OCI-LY1 (cell line): ENCODE results near the gene KRT80.

Source experiments
- H2AFZ ChIP-seq: fragments of 200-600 bp; sonication (generic), shearing (Covaris generic); 2 replicates; pipeline ENCODE4 v1.6.0; 2014; ENCODE audit warnings: antibody characterized with exemption, mild to moderate bottlenecking, low read length
- H3F3A ChIP-seq: fragments of 200-600 bp; sonication (generic), shearing (Covaris generic); 2 replicates; pipeline ENCODE4 v1.6.0; 2014; ENCODE audit warnings: mild to moderate bottlenecking, antibody characterized with exemption, low read length, moderate library complexity; ENCODE audit not compliant: insufficient read depth
- H3K27ac ChIP-seq: fragments of 200-600 bp; sonication (generic); 2 replicates; pipeline ENCODE4 v1.5.1; 2014; ENCODE audit warnings: low read length, mixed run types, mild to moderate bottlenecking, low read depth; ENCODE audit not compliant: poor library complexity, severe bottlenecking
- H3K27me3 ChIP-seq: fragments of 200-600 bp; sonication (generic); 2 replicates; pipeline ENCODE4 v1.6.0; 2014; ENCODE audit warnings: antibody characterized with exemption, mild to moderate bottlenecking, low read length, moderate library complexity; ENCODE audit not compliant: insufficient read depth
- H3K36me3 ChIP-seq: fragments of 200-600 bp; sonication (generic); 2 replicates; pipeline ENCODE4 v1.6.1; 2014; ENCODE audit warnings: mild to moderate bottlenecking, antibody characterized with exemption, low read length, moderate library complexity, mixed read lengths; ENCODE audit not compliant: insufficient read depth
- H3K4me1 ChIP-seq: fragments of 200-600 bp; sonication (generic); 2 replicates; pipeline ENCODE4 v1.5.1; 2014; ENCODE audit warnings: mild to moderate bottlenecking, low read length, moderate library complexity; ENCODE audit not compliant: insufficient read depth, severe bottlenecking
- H3K4me2 ChIP-seq: fragments of 200-600 bp; sonication (generic), shearing (Covaris generic); 2 replicates; pipeline ENCODE4 v1.6.1; 2014; ENCODE audit warnings: low read length
- H3K4me3 ChIP-seq: fragments of 200-600 bp; sonication (generic); 2 replicates; pipeline ENCODE4 v1.5.1; 2014; ENCODE audit warnings: low read length, low read depth, mild to moderate bottlenecking, mixed read lengths; ENCODE audit not compliant: poor library complexity, severe bottlenecking
- H3K79me2 ChIP-seq: fragments of 200-600 bp; shearing (Covaris generic); 2 replicates; pipeline ENCODE4 v1.6.1; 2016; ENCODE audit warnings: mixed run types, low read length, mixed read lengths; ENCODE audit not compliant: insufficient read depth
- H3K9ac ChIP-seq: fragments of 200-600 bp; sonication (generic), shearing (Covaris generic); 2 replicates; pipeline ENCODE4 v1.6.1; 2014; ENCODE audit warnings: mild to moderate bottlenecking, low read length, mixed read lengths
- H3K9me2 ChIP-seq: fragments of 200-600 bp; sonication (generic), shearing (Covaris generic); 2 replicates; pipeline ENCODE4 v1.6.1; 2014; ENCODE audit warnings: low read depth, mild to moderate bottlenecking, low read length, mixed read lengths
- H3K9me3 ChIP-seq: fragments of 200-600 bp; shearing (Covaris generic); 2 replicates; pipeline ENCODE4 v1.6.1; 2014; ENCODE audit warnings: low read length, mixed read lengths
- H4K20me1 ChIP-seq: fragments of 200-600 bp; sonication (generic), shearing (Covaris generic); 2 replicates; pipeline ENCODE4 v1.6.0; 2016; ENCODE audit warnings: mild to moderate bottlenecking, low read length; ENCODE audit not compliant: insufficient read depth
- EZH2 ChIP-seq: fragments of 200-600 bp; sonication (generic), shearing (Covaris generic); IDR thresholded peaks from 2 replicates; pipeline ENCODE4 v1.8.0; 2017; ENCODE audit warnings: borderline replicate concordance, mixed run types, mild to moderate bottlenecking, antibody characterized with exemption, low read length, moderate library complexity, mixed read lengths
- TF ChIP-seq, protein P1 (sequence below): fragments of 200-600 bp; sonication (generic), shearing (Covaris generic); IDR thresholded peaks from 2 replicates; pipeline ENCODE4 v1.5.1; 2017; ENCODE audit warnings: mild to moderate bottlenecking, antibody characterized with exemption, low read length, moderate library complexity, mixed read lengths

Gene KRT80

DNA sequence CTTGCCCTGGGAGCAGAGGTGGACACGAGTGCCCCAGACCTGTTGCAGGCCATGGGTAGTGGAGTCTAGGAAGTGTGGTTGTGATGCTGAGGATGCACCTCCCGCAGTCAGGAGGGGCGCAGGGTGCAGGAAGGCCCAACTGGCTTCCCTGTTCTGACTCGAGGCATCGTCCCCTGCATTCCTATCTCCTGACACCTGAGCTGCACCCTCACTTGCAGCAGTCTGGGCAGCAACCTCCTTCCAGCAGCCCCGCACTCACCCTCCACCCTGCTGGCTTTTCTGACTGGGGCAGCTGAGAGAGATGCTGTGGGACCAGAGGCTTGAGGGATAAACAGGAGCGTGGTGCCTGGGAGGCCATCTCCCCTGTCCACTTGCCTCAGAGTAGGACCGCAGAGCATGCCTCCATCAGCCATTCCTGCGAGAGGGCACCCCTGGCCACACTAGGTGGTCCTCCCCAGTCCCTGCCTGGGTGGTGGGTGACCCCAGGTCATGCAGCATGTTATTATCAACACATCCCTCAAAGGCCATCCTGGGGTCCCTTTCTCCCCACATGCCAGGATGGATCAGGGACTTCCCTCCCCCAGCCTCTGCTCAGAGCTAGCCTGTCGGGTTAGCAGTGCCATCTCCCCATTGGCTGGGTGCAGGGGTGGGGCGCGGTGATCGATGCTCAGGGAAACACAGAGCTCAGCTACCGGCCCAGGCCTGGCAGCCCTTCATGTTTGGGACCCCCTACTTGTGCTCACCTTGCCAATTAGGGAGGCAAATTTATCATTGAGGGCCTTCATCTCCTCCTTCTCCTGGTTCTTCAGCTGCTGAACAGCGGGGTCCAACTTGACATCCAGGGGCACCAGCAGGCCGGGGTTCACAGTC lies 719 bp downstream of the KRT80 start:
- Histone ChIP-seq H3K4me1 (no peaks in the 10 kb centered on the region), H3K4me3 (no peak overlapping the region), H3K79me2 (no peaks in the 10 kb centered on the region), H3F3A (no peaks in the 10 kb centered on the region), H3K27ac (no peak overlapping the region), H2AFZ (no peak overlapping the region), H3K9me3 (no peaks in the 10 kb centered on the region), H3K9ac (no peak overlapping the region), H3K9me2 (no peaks in the 10 kb centered on the region), H3K27me3 (no peaks in the 10 kb centered on the region), H4K20me1 (no peaks in the 10 kb centered on the region), H3K4me2 (no peak overlapping the region), H3K36me3 (no peaks in the 10 kb centered on the region)
- no peak for TF ChIP-seq EZH2
- TF ChIP-seq, protein P1, sequence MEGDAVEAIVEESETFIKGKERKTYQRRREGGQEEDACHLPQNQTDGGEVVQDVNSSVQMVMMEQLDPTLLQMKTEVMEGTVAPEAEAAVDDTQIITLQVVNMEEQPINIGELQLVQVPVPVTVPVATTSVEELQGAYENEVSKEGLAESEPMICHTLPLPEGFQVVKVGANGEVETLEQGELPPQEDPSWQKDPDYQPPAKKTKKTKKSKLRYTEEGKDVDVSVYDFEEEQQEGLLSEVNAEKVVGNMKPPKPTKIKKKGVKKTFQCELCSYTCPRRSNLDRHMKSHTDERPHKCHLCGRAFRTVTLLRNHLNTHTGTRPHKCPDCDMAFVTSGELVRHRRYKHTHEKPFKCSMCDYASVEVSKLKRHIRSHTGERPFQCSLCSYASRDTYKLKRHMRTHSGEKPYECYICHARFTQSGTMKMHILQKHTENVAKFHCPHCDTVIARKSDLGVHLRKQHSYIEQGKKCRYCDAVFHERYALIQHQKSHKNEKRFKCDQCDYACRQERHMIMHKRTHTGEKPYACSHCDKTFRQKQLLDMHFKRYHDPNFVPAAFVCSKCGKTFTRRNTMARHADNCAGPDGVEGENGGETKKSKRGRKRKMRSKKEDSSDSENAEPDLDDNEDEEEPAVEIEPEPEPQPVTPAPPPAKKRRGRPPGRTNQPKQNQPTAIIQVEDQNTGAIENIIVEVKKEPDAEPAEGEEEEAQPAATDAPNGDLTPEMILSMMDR, result no peak

DNA sequence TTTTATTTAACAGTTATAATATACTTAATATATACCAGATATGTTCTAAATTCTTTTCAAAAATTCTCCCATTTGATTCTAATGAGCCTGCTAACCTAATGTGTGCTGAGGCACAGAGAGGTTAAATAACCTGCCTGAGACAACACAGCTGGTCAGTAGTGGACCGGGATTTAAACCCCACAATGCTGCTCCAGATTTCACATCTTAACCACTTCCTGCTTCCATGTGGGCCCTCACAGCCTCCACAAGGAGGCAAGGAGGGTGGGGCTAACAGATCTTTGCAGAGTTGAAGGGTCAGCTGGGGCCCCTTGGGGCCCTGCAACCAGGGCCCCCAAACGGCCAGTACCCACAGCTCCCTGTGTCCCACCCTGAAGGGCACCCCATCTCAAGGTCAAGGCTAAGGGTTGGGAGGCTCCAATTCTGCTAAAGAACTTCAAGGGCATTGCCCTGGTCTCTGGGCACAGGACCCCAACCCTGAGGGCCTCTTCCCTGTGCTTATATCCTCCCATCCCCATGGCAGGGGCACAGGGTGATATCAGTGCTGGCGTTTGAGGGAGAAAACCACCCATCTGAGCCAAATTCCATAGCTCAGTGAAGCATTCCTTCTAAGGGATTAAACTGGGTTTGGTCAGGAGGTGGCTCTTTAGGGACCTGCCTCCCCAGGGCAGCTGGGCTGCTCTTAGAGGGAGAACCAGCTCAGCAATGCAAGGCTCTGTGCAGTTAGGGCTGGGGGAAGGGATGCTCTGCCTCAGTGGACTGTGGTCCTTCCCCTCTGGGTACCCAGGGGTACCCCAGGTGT lies 2.2 kb downstream of the KRT80 start:
- Histone ChIP-seq H3K4me2 (no peak overlapping the region), H3K4me1 (no peaks in the 10 kb centered on the region), H3K4me3 (no peak overlapping the region), H2AFZ (no peak overlapping the region), H3K9ac (no peak overlapping the region), H3K27ac (no peak overlapping the region), H3K79me2 (no peaks in the 10 kb centered on the region), H4K20me1 (no peaks in the 10 kb centered on the region), H3F3A (no peaks in the 10 kb centered on the region), H3K9me3 (no peaks in the 10 kb centered on the region), H3K36me3 (no peaks in the 10 kb centered on the region), H3K9me2 (no peaks in the 10 kb centered on the region), H3K27me3 (no peaks in the 10 kb centered on the region)
- TF ChIP-seq EZH2, result no peak
- TF ChIP-seq, protein P1, result no peak

DNA sequence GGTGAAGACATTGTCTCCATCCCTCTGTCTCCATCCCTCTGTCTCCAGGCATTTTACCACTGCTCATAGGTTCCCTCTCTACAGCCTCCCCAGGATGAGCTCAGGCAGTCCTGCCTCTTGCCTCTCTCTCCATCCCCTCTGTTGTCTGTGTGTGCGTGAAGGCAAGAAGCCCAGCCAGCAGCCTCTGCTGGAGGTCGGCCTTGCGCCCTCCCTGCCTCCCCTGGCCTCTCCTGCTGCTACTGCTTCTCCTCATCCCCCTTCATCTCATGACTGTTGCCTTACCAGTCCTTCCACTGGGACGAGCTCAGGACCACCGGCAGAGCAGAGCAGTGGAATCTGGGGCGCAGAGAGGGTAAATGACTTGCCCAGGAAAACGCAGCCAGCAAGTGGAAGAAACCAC lies 3.2 kb downstream of the KRT80 start:
- no peaks in the 10 kb centered on the region for H3K9me2 ChIP-seq
- no peak overlapping the region for H3K9ac ChIP-seq
- no peaks in the 10 kb centered on the region for H3K36me3 ChIP-seq
- H3K27ac ChIP-seq, result no peak overlapping the region
- no peak overlapping the region for H2AFZ ChIP-seq
- TF ChIP-seq EZH2, result no peak
- TF ChIP-seq, protein P1, result no peak
- H3K4me2 ChIP-seq, result no peak overlapping the region
- H3K4me1 ChIP-seq, result no peaks in the 10 kb centered on the region
- no peaks in the 10 kb centered on the region for H3F3A ChIP-seq
- no peak overlapping the region for H3K4me3 ChIP-seq
- no peaks in the 10 kb centered on the region for H3K27me3 ChIP-seq
- H3K79me2 ChIP-seq, result no peaks in the 10 kb centered on the region
- no peaks in the 10 kb centered on the region for H3K9me3 ChIP-seq
- H4K20me1 ChIP-seq, result no peaks in the 10 kb centered on the region
